Gastrocnemius medialis (tissue), 4 donors: ENCODE results near the gene BICDL2.

Experiments
- POLR2A ChIP-seq, 2 donors: fragments of 450-650 bp; IDR thresholded peaks; one replicate each; pipeline ENCODE4 v1.6.1; 2017; ENCODE audit warnings: antibody characterized with exemption in 2 of 2, mild to moderate bottlenecking in 2 of 2, moderate library complexity in 2 of 2
- TF ChIP-seq, protein P1 (sequence below), 5 experiments: fragments of 450-650 bp in 3 of 5; fragments of 200-600 bp in 2 of 5; sonication (generic) in 2 of 5; IDR thresholded peaks in 4 of 5; conservative IDR thresholded peaks in 1 of 5; 1 replicate in 4 of 5; 2 replicates in 1 of 5; pipeline ENCODE4 v1.5.1; 2016 to 2019; ENCODE audit warnings: antibody characterized with exemption in 5 of 5, mild to moderate bottlenecking in 3 of 5, moderate library complexity in 3 of 5

DNA sequence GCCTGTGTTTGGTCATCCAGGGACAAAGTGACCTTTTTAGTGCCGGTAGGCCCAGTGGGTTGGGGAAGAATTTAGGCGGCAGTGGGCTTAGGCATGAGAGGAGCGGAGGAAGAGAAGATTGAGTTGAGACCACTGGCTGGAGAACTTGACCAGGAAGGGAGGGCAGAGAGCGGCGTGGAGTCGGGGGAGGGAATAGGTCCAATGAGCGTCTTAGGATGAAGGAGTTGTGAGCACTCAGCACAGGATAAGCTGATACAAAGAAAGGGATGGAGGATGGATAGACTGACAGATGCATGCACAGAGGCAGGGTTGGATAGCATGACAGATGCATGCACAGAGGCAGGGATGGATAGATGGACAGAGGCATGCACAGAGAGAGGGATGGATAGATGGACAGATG is 36.7 kb upstream of the BICDL2 start:
- TF ChIP-seq, protein P1, sequence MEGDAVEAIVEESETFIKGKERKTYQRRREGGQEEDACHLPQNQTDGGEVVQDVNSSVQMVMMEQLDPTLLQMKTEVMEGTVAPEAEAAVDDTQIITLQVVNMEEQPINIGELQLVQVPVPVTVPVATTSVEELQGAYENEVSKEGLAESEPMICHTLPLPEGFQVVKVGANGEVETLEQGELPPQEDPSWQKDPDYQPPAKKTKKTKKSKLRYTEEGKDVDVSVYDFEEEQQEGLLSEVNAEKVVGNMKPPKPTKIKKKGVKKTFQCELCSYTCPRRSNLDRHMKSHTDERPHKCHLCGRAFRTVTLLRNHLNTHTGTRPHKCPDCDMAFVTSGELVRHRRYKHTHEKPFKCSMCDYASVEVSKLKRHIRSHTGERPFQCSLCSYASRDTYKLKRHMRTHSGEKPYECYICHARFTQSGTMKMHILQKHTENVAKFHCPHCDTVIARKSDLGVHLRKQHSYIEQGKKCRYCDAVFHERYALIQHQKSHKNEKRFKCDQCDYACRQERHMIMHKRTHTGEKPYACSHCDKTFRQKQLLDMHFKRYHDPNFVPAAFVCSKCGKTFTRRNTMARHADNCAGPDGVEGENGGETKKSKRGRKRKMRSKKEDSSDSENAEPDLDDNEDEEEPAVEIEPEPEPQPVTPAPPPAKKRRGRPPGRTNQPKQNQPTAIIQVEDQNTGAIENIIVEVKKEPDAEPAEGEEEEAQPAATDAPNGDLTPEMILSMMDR (IDR thresholded peaks at IDR 0.05 in 4 of 5, conservative IDR thresholded peaks at IDR 0.05 in 1 of 5), result no peak
- no peak for TF ChIP-seq POLR2A (IDR thresholded peaks at IDR 0.05)
